Heart right ventricle (tissue), 16 donors: Measurements from ENCODE around the gene REEP6. TPM values are rescaled to one million over a fixed set of nuclear protein-coding genes. Genes with fewer than 3 reads are reported as not detected.
A peak's percentile ranks its signal among the peaks of the same experiment; 100 is the strongest.

ENCODE experiments used
- ATAC-seq, 8 donors: fragments of 200-7000 bp; cut with Tn5 transposase; one replicate each; pipeline ENCODE4 v1.9.1; 2020; ENCODE audit warnings: mild to moderate bottlenecking in 8 of 8, moderate library complexity in 8 of 8, moderate number of reproducible peaks in 1 of 8
- DNase-seq, 2 donors: peaks; one replicate each; pipeline ENCODE4 v3.0.0-alpha.2; 2020
- H3K27ac ChIP-seq, 10 donors: fragments of 200-600 bp; sonication (generic) in 2 of 10; one replicate each; pipeline versions ENCODE4 v1.5.0 to v1.8.0; 2020 to 2022; ENCODE audit warnings: mild to moderate bottlenecking in 3 of 10
- H3K27me3 ChIP-seq, 7 donors: fragments of 200-600 bp; one replicate each; pipeline ENCODE4 v1.8.0; 2021 to 2022; ENCODE audit warnings: mild to moderate bottlenecking in 2 of 7
- H3K36me3 ChIP-seq, 9 donors: fragments of 200-600 bp; sonication (generic) in 1 of 9; one replicate each; pipeline versions ENCODE4 v1.5.0 to v1.8.0; 2020 to 2022; ENCODE audit warnings: mild to moderate bottlenecking in 2 of 9
- H3K4me1 ChIP-seq, 9 donors: fragments of 200-600 bp; sonication (generic) in 1 of 9; one replicate each; pipeline versions ENCODE4 v1.5.0 to v1.8.0; 2020 to 2022; ENCODE audit warnings: mild to moderate bottlenecking in 4 of 9
- H3K4me3 ChIP-seq, 10 donors: fragments of 200-600 bp; sonication (generic) in 2 of 10; one replicate each; pipeline versions ENCODE4 v1.5.0 to v1.8.0; 2020 to 2022; ENCODE audit warnings: mild to moderate bottlenecking in 7 of 10, moderate library complexity in 2 of 10
- H3K9me3 ChIP-seq, 11 donors: fragments of 200-600 bp in 10 of 11; sonication (generic) in 2 of 11; one replicate each; pipeline versions ENCODE4 v1.5.0 to v1.8.0; 2013 to 2022; ENCODE audit warnings: mild to moderate bottlenecking in 2 of 11, control low read depth in 1 of 11, moderate library complexity in 1 of 11
- CTCF ChIP-seq, 9 donors: fragments of 200-600 bp; sonication (generic) in 2 of 9; IDR thresholded peaks; one replicate each; pipeline versions ENCODE4 v1.5.0 to v1.8.0; 2021 to 2022; ENCODE audit warnings: antibody characterized with exemption in 9 of 9, mild to moderate bottlenecking in 5 of 9, moderate library complexity in 1 of 9
- WGBS, 2 donors: extraction: QIAGEN DNeasy Blood & Tissue Kit; methylation state at CpG; one replicate each; pipeline ENCODE4 v1.1.7; 2013; ENCODE audit warnings: inconsistent platforms in 1 of 2; 5-methylcytosine and 5-hydroxymethylcytosine counted together
- intact Hi-C, 10 donors: fragments of 100-400 bp; cut with DNase I; formaldehyde crosslinking; loops; one replicate each; pipeline versions ENCODE4 v1.11.1 to v1.14.2; 2022
- polyA plus RNA-seq, 2 donors: library from polyadenylated mRNA; stranded (reverse); fragments of 200-250 nt; gene quantifications; one replicate each; pipeline ENCODE4 v1.2.3, GENCODE V29; 2013
- total RNA-seq, 10 donors: library from RNA; stranded (reverse); fragmentation: NEBNext Ultra II Directional in 3 of 10; extraction: Animal tissue kit (Norgen Biotek cat#: 25700) in 3 of 10; gene quantifications; one replicate each; pipeline versions ENCODE4 v1.2.1 to v1.2.4, GENCODE V29; 2021 to 2023
- donor health status: Arrhythmogenic right ventricular cardiomyopathy.
- donor health status: ischemic (EF 13 %, LVEDD 7.1; RV severe dilation, severe dysfunction).
- donor health status: healthy with polysubstance abuse.
- donor health status: DM: no; HTN: yes; CAD: no.
- donor health status: DM: no; HTN: no; CAD: no.
- donor health status: ischemic (EF 25% LVEDD 6.9; RV normal size, moderate dysfunction).
- donor health status: ischemic (EF 25% LVEDD 5.7; RV mildly dilated, moderate dysfunction).
- donor health status: healthy.
- donor health status: DM: yes; HTN: yes; CAD: no.
- donor health status: Ischemic cardiomyopathy.
- donor health status: ischemic (EF 35%, LVEDD 5.7; RV mildly dilated, moderate dysfunction).
- donor health status: nonischemic (EF 11% LVEDD 7.7; RV severe dilation, severe dysfunction).
- donor health status: DM: yes; HTN: yes; CAD: no.
- donor health status: PGD.
- donor health status: ischemic (EF 29% LVEDD 5.4; RV normal size, mild dysfunction).
- donor health status: nonischemic (EF 23%, LVEDD 6.1; RV moderate dilation, normal function).

The REEP6 gene
- total and polyA plus RNA-seq, 12 donors: 1.8 to 5.0 (median 3.8) TPM

GRCh38 chr19:1488282-1488601 is 2.7 kb upstream of the REEP6 start:
- 88 to 94% methylated on average over 11 of the region's 11 CpGs for WGBS, 2 donors
- Histone ChIP-seq H3K27me3 (peaks cover 0 to 21% (median 6%) of the 10 kb centered on the region in 7 donors), H3K9me3 (no peaks in the 10 kb centered on the region), H3K36me3 (no peaks in the 10 kb centered on the region), H3K4me3 (no peak overlapping the region), H3K4me1 (peaks cover 3 to 29% (median 14%) of the 10 kb centered on the region in 9 donors), H3K27ac (no peak overlapping the region)
- TF ChIP-seq CTCF (IDR thresholded peaks at IDR 0.05): no peak
- ATAC-seq (no peak), DNase-seq (no peak)
- intact Hi-C loops: no loop called here

- H3K9me3 ChIP-seq: no peaks in the 10 kb centered on the region
- no peak for DNase-seq
- peak overlapping the region; percentile 13 to 78 (median 54) for H3K4me3 ChIP-seq
- H3K27ac ChIP-seq: peak overlapping the region in 9 of 10 donors; percentile 47 to 75 (median 70)
- 32% methylated on average over 36 to 37 of the region's 37 CpGs for WGBS, 2 donors
- peak in 1 of 8 donors; percentile 0 for ATAC-seq
- intact Hi-C loops: loop anchor here in 2 of 10 donors (1.0 to 2.0 kb wide), 2 partner anchors 10 to 17 kb away; partner anchors contain the start of gene C19orf25 (in 1 of the 2)
- peaks cover 3 to 30% (median 14%) of the 10 kb centered on the region in 9 donors for H3K4me1 ChIP-seq
- H3K36me3 ChIP-seq: no peaks in the 10 kb centered on the region
- H3K27me3 ChIP-seq: peaks cover 0 to 21% (median 6%) of the 10 kb centered on the region in 7 donors
- no peak for TF ChIP-seq CTCF (IDR thresholded peaks at IDR 0.05)
Observed at GRCh38 chr19:1489463-1490310, 1.3 kb upstream of the REEP6 start.

GRCh38 chr19:1490311-1491113 is 469 bp upstream of the REEP6 start, which contains the start of gene PCSK4:
Gene PCSK4 (minus strand): TSS chr19:1490350. CDS start chr19:1490346, 4 bp downstream.
- WGBS, 2 donors: 0 to 1% methylated on average over 68 to 73 of the region's 74 CpGs
- Histone ChIP-seq H3K27me3 (peaks cover 0 to 21% (median 6%) of the 10 kb centered on the region in 7 donors), H3K4me3 (peak within 1 kb of the TSS; percentile 13 to 78 (median 62)), H3K4me1 (peaks cover 3 to 30% (median 14%) of the 10 kb centered on the region in 9 donors), H3K27ac (peak within 1 kb of the TSS in 9 of 10 donors; percentile 47 to 75 (median 70)), H3K36me3 (no peaks in the 10 kb centered on the region), H3K9me3 (no peaks in the 10 kb centered on the region)
- DNase-seq (peak; percentile 98 to 100), ATAC-seq (peak; percentile 92 to 96 (median 96))
- intact Hi-C loops: loop anchor here in 2 of 10 donors (1.0 to 2.0 kb wide), 2 partner anchors 11 to 16 kb away; partner anchors contain the start of gene C19orf25 (in 1 of the 2)
- no peak for TF ChIP-seq CTCF (IDR thresholded peaks at IDR 0.05)

- Histone ChIP-seq H3K36me3 (no peaks in the 10 kb centered on the region), H3K4me1 (peaks cover 3 to 30% (median 14%) of the 10 kb centered on the region in 9 donors), H3K9me3 (no peaks in the 10 kb centered on the region), H3K4me3 (peak overlapping the region in 4 of 10 donors; percentile 55 to 66 (median 62)), H3K27me3 (peaks cover 0 to 26% (median 8%) of the 10 kb centered on the region in 7 donors), H3K27ac (no peak overlapping the region)
- no peak for TF ChIP-seq CTCF (IDR thresholded peaks at IDR 0.05)
- no peak for DNase-seq
- 66 to 68% methylated on average over 12 of the region's 12 CpGs for WGBS, 2 donors
- intact Hi-C loops: loop anchor here in 1 of 10 donors (2.0 kb wide), 1 partner anchor 15 kb away; no protein-coding TSS in a partner anchor
- ATAC-seq: no peak
Observed at GRCh38 chr19:1491849-1492170, 829 bp downstream of the REEP6 start.
